Heart right ventricle (tissue), 16 donors: ENCODE measurements around the gene DLEU7. TPM values are rescaled to one million over a fixed set of nuclear protein-coding genes. Genes with fewer than 3 reads are reported as not detected.

Source experiments
- ATAC-seq, 8 donors: fragments of 200-7000 bp; cut with Tn5 transposase; one replicate each; pipeline ENCODE4 v1.9.1; 2020; ENCODE audit warnings: mild to moderate bottlenecking in 8 of 8, moderate library complexity in 8 of 8, moderate number of reproducible peaks in 1 of 8
- DNase-seq, 2 donors: peaks; one replicate each; pipeline ENCODE4 v3.0.0-alpha.2; 2020
- H3K27ac ChIP-seq, 10 donors: fragments of 200-600 bp; sonication (generic) in 2 of 10; one replicate each; pipeline versions ENCODE4 v1.5.0 to v1.8.0; 2020 to 2022; ENCODE audit warnings: mild to moderate bottlenecking in 3 of 10
- H3K27me3 ChIP-seq, 7 donors: fragments of 200-600 bp; one replicate each; pipeline ENCODE4 v1.8.0; 2021 to 2022; ENCODE audit warnings: mild to moderate bottlenecking in 2 of 7
- H3K36me3 ChIP-seq, 9 donors: fragments of 200-600 bp; sonication (generic) in 1 of 9; one replicate each; pipeline versions ENCODE4 v1.5.0 to v1.8.0; 2020 to 2022; ENCODE audit warnings: mild to moderate bottlenecking in 2 of 9
- H3K4me1 ChIP-seq, 9 donors: fragments of 200-600 bp; sonication (generic) in 1 of 9; one replicate each; pipeline versions ENCODE4 v1.5.0 to v1.8.0; 2020 to 2022; ENCODE audit warnings: mild to moderate bottlenecking in 4 of 9
- H3K4me3 ChIP-seq, 10 donors: fragments of 200-600 bp; sonication (generic) in 2 of 10; one replicate each; pipeline versions ENCODE4 v1.5.0 to v1.8.0; 2020 to 2022; ENCODE audit warnings: mild to moderate bottlenecking in 7 of 10, moderate library complexity in 2 of 10
- H3K9me3 ChIP-seq, 11 donors: fragments of 200-600 bp in 10 of 11; sonication (generic) in 2 of 11; one replicate each; pipeline versions ENCODE4 v1.5.0 to v1.8.0; 2013 to 2022; ENCODE audit warnings: mild to moderate bottlenecking in 2 of 11, control low read depth in 1 of 11, moderate library complexity in 1 of 11
- CTCF ChIP-seq, 9 donors: fragments of 200-600 bp; sonication (generic) in 2 of 9; IDR thresholded peaks; one replicate each; pipeline versions ENCODE4 v1.5.0 to v1.8.0; 2021 to 2022; ENCODE audit warnings: antibody characterized with exemption in 9 of 9, mild to moderate bottlenecking in 5 of 9, moderate library complexity in 1 of 9
- WGBS, 2 donors: extraction: QIAGEN DNeasy Blood & Tissue Kit; methylation state at CpG; one replicate each; pipeline ENCODE4 v1.1.7; 2013; ENCODE audit warnings: inconsistent platforms in 1 of 2; 5-methylcytosine and 5-hydroxymethylcytosine counted together
- intact Hi-C, 10 donors: fragments of 100-400 bp; cut with DNase I; formaldehyde crosslinking; loops; one replicate each; pipeline versions ENCODE4 v1.11.1 to v1.14.2; 2022
- polyA plus RNA-seq, 2 donors: library from polyadenylated mRNA; stranded (reverse); fragments of 200-250 nt; gene quantifications; one replicate each; pipeline ENCODE4 v1.2.3, GENCODE V29; 2013
- total RNA-seq, 10 donors: library from RNA; stranded (reverse); fragmentation: NEBNext Ultra II Directional in 3 of 10; extraction: Animal tissue kit (Norgen Biotek cat#: 25700) in 3 of 10; gene quantifications; one replicate each; pipeline versions ENCODE4 v1.2.1 to v1.2.4, GENCODE V29; 2021 to 2023
- donor health status: Arrhythmogenic right ventricular cardiomyopathy.
- donor health status: ischemic (EF 13 %, LVEDD 7.1; RV severe dilation, severe dysfunction).
- donor health status: healthy with polysubstance abuse.
- donor health status: DM: no; HTN: yes; CAD: no.
- donor health status: DM: no; HTN: no; CAD: no.
- donor health status: ischemic (EF 25% LVEDD 6.9; RV normal size, moderate dysfunction).
- donor health status: ischemic (EF 25% LVEDD 5.7; RV mildly dilated, moderate dysfunction).
- donor health status: healthy.
- donor health status: DM: yes; HTN: yes; CAD: no.
- donor health status: Ischemic cardiomyopathy.
- donor health status: ischemic (EF 35%, LVEDD 5.7; RV mildly dilated, moderate dysfunction).
- donor health status: nonischemic (EF 11% LVEDD 7.7; RV severe dilation, severe dysfunction).
- donor health status: DM: yes; HTN: yes; CAD: no.
- donor health status: PGD.
- donor health status: ischemic (EF 29% LVEDD 5.4; RV normal size, mild dysfunction).
- donor health status: nonischemic (EF 23%, LVEDD 6.1; RV moderate dilation, normal function).

DLEU7 gene
- total and polyA plus RNA-seq, 12 donors, result 0.03 to 0.49 (median 0.12) TPM; not detected in 7

GRCh38 chr13:50812242-50812641 is 31.2 kb downstream of the DLEU7 start:
- Histone ChIP-seq H3K4me3 (no peak overlapping the region), H3K9me3 (no peaks in the 10 kb centered on the region), H3K27me3 (no peaks in the 10 kb centered on the region), H3K36me3 (no peaks in the 10 kb centered on the region), H3K27ac (no peak overlapping the region), H3K4me1 (peaks cover 0 to 13% (median 0%) of the 10 kb centered on the region in 9 donors)
- intact Hi-C loops, result no loop called here
- ATAC-seq (no peak), DNase-seq (no peak)
- WGBS, 2 donors, result 87 to 94% methylated on average over 4 of the region's 4 CpGs
- no peak for TF ChIP-seq CTCF (IDR thresholded peaks at IDR 0.05)

GRCh38 chr13:50810998-50811397 is 32.5 kb downstream of the DLEU7 start:
- DNase-seq (no peak), ATAC-seq (no peak)
- Histone ChIP-seq H3K4me1 (peaks cover 0 to 13% (median 0%) of the 10 kb centered on the region in 9 donors), H3K9me3 (peaks cover 0 to under 1% (median 0%) of the 10 kb centered on the region in 11 donors), H3K36me3 (no peaks in the 10 kb centered on the region), H3K27ac (no peak overlapping the region), H3K4me3 (no peak overlapping the region), H3K27me3 (no peaks in the 10 kb centered on the region)
- no peak for TF ChIP-seq CTCF (IDR thresholded peaks at IDR 0.05)
- intact Hi-C loops, result no loop called here
- 82 to 88% methylated on average over 2 of the region's 2 CpGs for WGBS, 2 donors

GRCh38 chr13:50810468-50810867 is 33.0 kb downstream of the DLEU7 start:
- WGBS, 2 donors, result 87 to 95% methylated on average over 4 of the region's 4 CpGs
- Histone ChIP-seq H3K27ac (no peak overlapping the region), H3K27me3 (no peaks in the 10 kb centered on the region), H3K4me3 (no peak overlapping the region), H3K4me1 (peaks cover 0 to 13% (median 0%) of the 10 kb centered on the region in 9 donors), H3K9me3 (peaks cover 0 to 5% (median 0%) of the 10 kb centered on the region in 11 donors), H3K36me3 (no peaks in the 10 kb centered on the region)
- DNase-seq (no peak), ATAC-seq (no peak)
- no peak for TF ChIP-seq CTCF (IDR thresholded peaks at IDR 0.05)
- intact Hi-C loops, result no loop called here

- peaks cover 0 to 15% (median 0%) of the 10 kb centered on the region in 11 donors for H3K9me3 ChIP-seq
- H3K27ac ChIP-seq, result no peak overlapping the region
- peaks cover 0 to 13% (median 0%) of the 10 kb centered on the region in 9 donors for H3K4me1 ChIP-seq
- 81 to 87% methylated on average over 8 of the region's 8 CpGs for WGBS, 2 donors
- intact Hi-C loops, result loop anchor here in 8 of 10 donors (10.0 kb wide), 8 partner anchors 105 to 835 kb away; no protein-coding TSS in a partner anchor
- TF ChIP-seq CTCF (IDR thresholded peaks at IDR 0.05), result no peak
- DNase-seq (no peak), ATAC-seq (no peak)
- H3K4me3 ChIP-seq, result no peak overlapping the region
- no peaks in the 10 kb centered on the region for H3K27me3 ChIP-seq
- no peaks in the 10 kb centered on the region for H3K36me3 ChIP-seq
Measured at GRCh38 chr13:50809133-50810090, 34.1 kb downstream of the DLEU7 start.
